ENCODE results near the gene COPG1.

DNA sequence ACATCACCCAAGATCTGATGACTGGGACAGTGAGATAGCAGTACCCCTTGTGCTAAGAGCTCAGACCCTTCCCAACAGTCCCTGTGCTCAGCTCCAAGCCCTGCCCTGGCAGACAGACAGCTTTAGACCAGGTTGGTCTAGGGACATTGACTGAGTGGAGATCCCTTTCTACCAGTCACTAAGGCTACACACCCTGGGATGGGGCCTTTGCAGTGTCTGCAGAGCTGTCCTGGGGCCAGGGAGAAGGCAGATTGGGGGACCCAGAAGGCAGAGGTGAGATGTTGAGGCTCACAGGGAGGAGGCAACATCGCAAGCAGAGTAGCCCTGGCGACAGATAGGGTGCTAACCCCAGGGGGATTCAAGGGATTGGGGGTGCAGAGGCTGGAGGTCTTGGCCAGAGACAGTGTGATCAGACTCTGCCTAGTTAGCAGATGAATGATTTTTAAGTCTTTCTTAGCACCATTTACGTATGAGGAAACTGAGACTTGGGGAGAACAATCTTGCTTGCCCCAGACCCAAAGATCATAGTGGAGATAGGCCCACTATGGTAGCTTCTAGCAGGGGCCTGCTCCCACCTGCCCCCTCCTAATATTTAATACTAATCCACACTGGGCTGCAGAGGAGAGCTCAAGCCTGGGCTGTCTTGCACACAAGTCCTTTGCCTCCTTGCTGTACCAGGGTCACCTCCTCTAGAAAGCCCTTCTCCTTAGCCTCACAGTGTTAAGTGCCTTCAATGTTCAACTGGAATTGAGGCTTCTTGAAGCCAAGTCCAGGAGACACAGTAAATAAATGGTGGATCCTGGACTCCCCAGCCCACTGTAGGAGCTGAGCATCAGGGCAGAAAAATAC is 61.9 kb downstream of the COPG1 start:
- TF ChIP-seq POLR2A (IDR thresholded peaks at IDR 0.05) (no peak), POLR2AphosphoS5 (IDR thresholded peaks at IDR 0.05) (no peak)
- TF ChIP-seq, protein P1, sequence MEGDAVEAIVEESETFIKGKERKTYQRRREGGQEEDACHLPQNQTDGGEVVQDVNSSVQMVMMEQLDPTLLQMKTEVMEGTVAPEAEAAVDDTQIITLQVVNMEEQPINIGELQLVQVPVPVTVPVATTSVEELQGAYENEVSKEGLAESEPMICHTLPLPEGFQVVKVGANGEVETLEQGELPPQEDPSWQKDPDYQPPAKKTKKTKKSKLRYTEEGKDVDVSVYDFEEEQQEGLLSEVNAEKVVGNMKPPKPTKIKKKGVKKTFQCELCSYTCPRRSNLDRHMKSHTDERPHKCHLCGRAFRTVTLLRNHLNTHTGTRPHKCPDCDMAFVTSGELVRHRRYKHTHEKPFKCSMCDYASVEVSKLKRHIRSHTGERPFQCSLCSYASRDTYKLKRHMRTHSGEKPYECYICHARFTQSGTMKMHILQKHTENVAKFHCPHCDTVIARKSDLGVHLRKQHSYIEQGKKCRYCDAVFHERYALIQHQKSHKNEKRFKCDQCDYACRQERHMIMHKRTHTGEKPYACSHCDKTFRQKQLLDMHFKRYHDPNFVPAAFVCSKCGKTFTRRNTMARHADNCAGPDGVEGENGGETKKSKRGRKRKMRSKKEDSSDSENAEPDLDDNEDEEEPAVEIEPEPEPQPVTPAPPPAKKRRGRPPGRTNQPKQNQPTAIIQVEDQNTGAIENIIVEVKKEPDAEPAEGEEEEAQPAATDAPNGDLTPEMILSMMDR (IDR thresholded peaks at IDR 0.05): no peak

Data from sigmoid colon (tissue), 4 donors.